GM11168 (cell line): Measurements from ENCODE around the gene KIF18A.
"Not testable (repeated sequence)": the region's sequence is repeated elsewhere in the genome, so short reads cannot be mapped to it uniquely, and the experiment has no call there.

Experiments
- in situ Hi-C: fragments of 300-500 bp; cut with MboI; formaldehyde crosslinking; loops from one replicate; pipeline ENCODE4 v1.12.0; 2022; ENCODE audit warnings: low sequenced_read_pairs; ENCODE audit not compliant: unreplicated experiment

Gene KIF18A

GRCh38 chr11:28108958-28109357 lies 1.0 kb upstream of the KIF18A start:
- in situ Hi-C loops = loop anchor here (25.0 kb wide), 1 partner anchor 397 kb away; the partner anchor contains the start of gene BDNF

GRCh38 chr11:28107191-28107749 lies 686 bp downstream of the KIF18A start:
- in situ Hi-C loops = loop anchor here (25.0 kb wide), 1 partner anchor 395 kb away; the partner anchor contains the start of gene BDNF

GRCh38 chr11:28106353-28107043 lies 1.5 kb downstream of the KIF18A start:
- in situ Hi-C loops = loop anchor here (25.0 kb wide), 1 partner anchor 394 kb away; the partner anchor contains the start of gene BDNF

- in situ Hi-C loops = loop anchor here (25.0 kb wide), 1 partner anchor 394 kb away; the partner anchor contains the start of gene BDNF
These were observed 2.1 kb downstream of the KIF18A start for GRCh38 chr11:28105869-28106268.

- in situ Hi-C loops = loop anchor here (25.0 kb wide), 1 partner anchor 393 kb away; the partner anchor contains the start of gene BDNF
These were observed 3.0 kb downstream of the KIF18A start for GRCh38 chr11:28104984-28105383.

- in situ Hi-C loops = loop anchor here (25.0 kb wide), 1 partner anchor 392 kb away; the partner anchor contains the start of gene BDNF
These were observed 3.5 kb downstream of the KIF18A start for GRCh38 chr11:28104425-28104824.

- in situ Hi-C loops = loop anchor here (25.0 kb wide), 1 partner anchor 390 kb away; the partner anchor contains the start of gene BDNF
These were observed 5.7 kb downstream of the KIF18A start for GRCh38 chr11:28102300-28102699.

GRCh38 chr11:28100665-28101064 lies 7.3 kb downstream of the KIF18A start:
- in situ Hi-C loops = loop anchor here (25.0 kb wide), 1 partner anchor 388 kb away; the partner anchor contains the start of gene BDNF

- in situ Hi-C loops = loop anchor here (25.0 kb wide), 1 partner anchor 387 kb away; the partner anchor contains the start of gene BDNF
These were observed 8.2 kb downstream of the KIF18A start for GRCh38 chr11:28099715-28100114.

GRCh38 chr11:28098257-28098656 lies 9.7 kb downstream of the KIF18A start:
- in situ Hi-C loops = no loop called here

GRCh38 chr11:28092786-28093185 lies 15.2 kb downstream of the KIF18A start:
- in situ Hi-C loops = no loop called here

- in situ Hi-C loops = no loop called here
These were observed 17.8 kb downstream of the KIF18A start for GRCh38 chr11:28090052-28090749.

GRCh38 chr11:28089378-28089777 lies 18.6 kb downstream of the KIF18A start:
- in situ Hi-C loops = no loop called here

GRCh38 chr11:28087693-28088092 lies 20.3 kb downstream of the KIF18A start:
- in situ Hi-C loops = not testable (repeated sequence)

- in situ Hi-C loops = not testable (repeated sequence)
These were observed 20.8 kb downstream of the KIF18A start for GRCh38 chr11:28087192-28087591.

- in situ Hi-C loops = no loop called here
These were observed 21.4 kb downstream of the KIF18A start for GRCh38 chr11:28086569-28086968.

- in situ Hi-C loops = no loop called here
These were observed 24.8 kb downstream of the KIF18A start for GRCh38 chr11:28083118-28083517.

- in situ Hi-C loops = no loop called here
These were observed 30.4 kb downstream of the KIF18A start for GRCh38 chr11:28077521-28077920.

GRCh38 chr11:28072321-28072720 lies 35.6 kb downstream of the KIF18A start:
- in situ Hi-C loops = no loop called here

- in situ Hi-C loops = no loop called here
These were observed 36.7 kb downstream of the KIF18A start for GRCh38 chr11:28071305-28071704.

GRCh38 chr11:28058333-28058732 lies 49.6 kb downstream of the KIF18A start:
- in situ Hi-C loops = no loop called here
